Spleen (tissue), 11 donors: ENCODE measurements around the gene EFNA2. TPM values are rescaled to one million over a fixed set of nuclear protein-coding genes. Genes with fewer than 3 reads are reported as not detected.

Experiments
- DNase-seq: peaks from one replicate; pipeline ENCODE4 v3.0.0-alpha.2; 2020
- H3K27ac ChIP-seq, 8 donors: fragments of 200-600 bp; sonication (generic) in 7 of 8; 1 replicate in 4 of 8; 2 replicates in 4 of 8; pipeline versions ENCODE4 v1.5.0 to v1.8.0; 2016 to 2021; ENCODE audit warnings: inconsistent platforms in 4 of 8, mild to moderate bottlenecking in 4 of 8, moderate library complexity in 1 of 8
- H3K27me3 ChIP-seq, 7 donors: fragments of 200-600 bp; sonication (generic) in 6 of 7; replicated peaks in 1 of 7; 1 replicate in 4 of 7; 2 replicates in 3 of 7; pipeline versions ENCODE4 v1.5.0 to v1.8.0; 2016 to 2021; ENCODE audit warnings: inconsistent platforms in 3 of 7, mild to moderate bottlenecking in 1 of 7
- H3K36me3 ChIP-seq, 6 donors: fragments of 200-600 bp; sonication (generic) in 5 of 6; 1 replicate in 4 of 6; 2 replicates in 2 of 6; pipeline versions ENCODE4 v1.5.0 to v1.8.0; 2016 to 2021; ENCODE audit warnings: inconsistent platforms in 2 of 6
- H3K4me1 ChIP-seq, 6 donors: fragments of 200-600 bp; sonication (generic) in 5 of 6; 1 replicate in 3 of 6; 2 replicates in 3 of 6; pipeline versions ENCODE4 v1.5.0 to v1.8.0; 2016 to 2021; ENCODE audit warnings: inconsistent platforms in 3 of 6
- H3K4me3 ChIP-seq, 8 donors: fragments of 200-600 bp; sonication (generic) in 7 of 8; 1 replicate in 4 of 8; 2 replicates in 4 of 8; pipeline versions ENCODE4 v1.5.0 to v1.8.0; 2016 to 2021; ENCODE audit warnings: inconsistent platforms in 4 of 8, mild to moderate bottlenecking in 4 of 8, moderate library complexity in 2 of 8
- H3K9me3 ChIP-seq, 8 donors: fragments of 200-600 bp; sonication (generic) in 7 of 8; 1 replicate in 4 of 8; 2 replicates in 4 of 8; pipeline versions ENCODE4 v1.5.0 to v1.8.0; 2016 to 2021; ENCODE audit warnings: inconsistent platforms in 4 of 8
- CTCF ChIP-seq, 11 experiments: fragments of 200-600 bp in 7 of 11; fragments of 450-650 bp in 4 of 11; sonication (generic) in 4 of 11; IDR thresholded peaks in 8 of 11; conservative IDR thresholded peaks in 3 of 11; 1 replicate in 7 of 11; 2 replicates in 4 of 11; pipeline versions ENCODE4 v1.4.0 to v1.8.0; 2016 to 2021; ENCODE audit warnings: antibody characterized with exemption in 11 of 11, inconsistent platforms in 4 of 11, mild to moderate bottlenecking in 1 of 11
- POLR2A ChIP-seq, 3 donors: fragments of 450-650 bp; IDR thresholded peaks; one replicate each; pipeline ENCODE4 v1.5.1; 2017; ENCODE audit warnings: antibody characterized with exemption in 3 of 3, mild to moderate bottlenecking in 1 of 3
- POLR2AphosphoS5 ChIP-seq, 3 donors: sonication (generic); formaldehyde crosslinking; IDR thresholded peaks; one replicate each; pipeline ENCODE4 v1.5.1; 2017; ENCODE audit warnings: antibody characterized with exemption in 3 of 3
- WGBS, 5 donors: extraction: QIAGEN DNeasy Blood & Tissue Kit in 3 of 5; methylation state at CpG; one replicate each; pipeline versions ENCODE4 v1.1.5 to v1.1.7; 2013 to 2018; 5-methylcytosine and 5-hydroxymethylcytosine counted together
- intact Hi-C: fragments of 100-400 bp; cut with DNase I; formaldehyde crosslinking; loops from one replicate; pipeline ENCODE4 v1.15.0; 2023; ENCODE audit warnings: low total_unique reads
- polyA plus RNA-seq, 3 donors: library from polyadenylated mRNA; stranded (reverse); fragments of 200-250 nt; gene quantifications; one replicate each; pipeline ENCODE4 v1.2.1, GENCODE V29; 2013
- total RNA-seq, 7 donors: library from RNA; depleted of rRNA in 3 of 7; stranded (reverse); fragments of >200 nt in 3 of 7; fragmentation: NEBNext Ultra II Directional in 4 of 7; extraction: Animal tissue kit (Norgen Biotek cat#: 25700) in 4 of 7; gene quantifications; one replicate each; pipeline versions ENCODE4 v1.1.0 to v1.2.1, GENCODE V29; 2016 to 2021
- donor health status: healthy with polysubstance abuse.
- donor health status: DM: no; HTN: no; CAD: no; lungs with moderate emphysema.
- donor health status: DM: no; HTN: no; CAD: no.
- donor health status: Bipolar disorder and iron deficiency.
- donor health status: healthy.
- donor health status: DM: no; HTN: no; CAD: no.
- donor health status: DM: yes; HTN: yes; CAD: no.

The EFNA2 gene
- total and polyA plus RNA-seq, 10 donors = not detected

DNA sequence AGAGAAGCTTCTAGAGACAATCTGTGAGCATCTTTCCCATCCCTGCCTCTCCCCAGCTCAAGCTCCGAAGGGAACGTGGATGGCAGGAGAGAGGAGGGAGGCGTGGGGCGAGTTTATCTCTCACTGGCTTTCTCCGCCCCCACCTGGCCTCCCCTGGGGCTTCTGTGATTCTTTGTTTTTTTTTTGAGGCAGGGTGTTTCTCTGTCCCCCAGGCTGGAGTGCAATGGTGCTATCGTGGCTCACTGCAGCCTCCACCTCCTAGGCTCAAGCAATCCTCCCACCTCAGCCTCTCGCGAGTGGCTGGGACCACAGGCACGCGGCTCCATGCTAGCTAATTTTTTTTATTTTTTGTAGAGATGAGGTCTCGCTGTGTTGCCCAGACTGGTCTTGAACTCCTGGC lies 23.0 kb downstream of the EFNA2 start:
- Histone ChIP-seq H3K27ac (no peak overlapping the region), H3K36me3 (no peaks in the 10 kb centered on the region), H3K4me1 (no peaks in the 10 kb centered on the region), H3K9me3 (no peaks in the 10 kb centered on the region), H3K4me3 (no peak overlapping the region), H3K27me3 (peaks cover 0 to 44% (median 7%) of the 10 kb centered on the region in 7 donors)
- intact Hi-C loops = no loop called here
- 65 to 74% (median 69%) methylated on average over 11 of the region's 11 CpGs for WGBS, 5 donors
- DNase-seq = no peak
- no peak for TF ChIP-seq POLR2A (IDR thresholded peaks at IDR 0.05)
- TF ChIP-seq POLR2AphosphoS5 (IDR thresholded peaks at IDR 0.05) = no peak
- TF ChIP-seq CTCF (IDR thresholded peaks at IDR 0.05 in 8 of 11, conservative IDR thresholded peaks at IDR 0.05 in 3 of 11) = no peak

- Histone ChIP-seq H3K27ac (no peak overlapping the region), H3K27me3 (peaks cover 0 to 59% (median 21%) of the 10 kb centered on the region in 7 donors), H3K4me3 (no peak overlapping the region), H3K36me3 (no peaks in the 10 kb centered on the region), H3K4me1 (peaks cover 0 to 5% (median under 1%) of the 10 kb centered on the region in 6 donors), H3K9me3 (no peaks in the 10 kb centered on the region)
- 74 to 78% (median 75%) methylated on average over 27 to 28 of the region's 28 CpGs for WGBS, 5 donors
- no peak for DNase-seq
- intact Hi-C loops = no loop called here
- TF ChIP-seq CTCF (IDR thresholded peaks at IDR 0.05 in 8 of 11, conservative IDR thresholded peaks at IDR 0.05 in 3 of 11) (no peak), POLR2A (IDR thresholded peaks at IDR 0.05) (no peak), POLR2AphosphoS5 (IDR thresholded peaks at IDR 0.05) (no peak)
Measured at GRCh38 chr19:1309977-1310852, 24.5 kb downstream of the EFNA2 start.

- H3K36me3 ChIP-seq = no peaks in the 10 kb centered on the region
- H3K4me3 ChIP-seq = no peak overlapping the region
- no peaks in the 10 kb centered on the region for H3K9me3 ChIP-seq
- 87 to 93% (median 93%) methylated on average over 12 to 18 of the region's 18 CpGs for WGBS, 5 donors
- TF ChIP-seq POLR2A (IDR thresholded peaks at IDR 0.05) (no peak), POLR2AphosphoS5 (IDR thresholded peaks at IDR 0.05) (no peak), CTCF (IDR thresholded peaks at IDR 0.05 in 8 of 11, conservative IDR thresholded peaks at IDR 0.05 in 3 of 11) (no peak)
- H3K27ac ChIP-seq = no peak overlapping the region
- peaks cover 0 to 65% (median 27%) of the 10 kb centered on the region in 7 donors for H3K27me3 ChIP-seq
- H3K4me1 ChIP-seq = peaks cover 0 to 11% (median 6%) of the 10 kb centered on the region in 6 donors
- no peak for DNase-seq
- intact Hi-C loops = no loop called here
Measured at GRCh38 chr19:1310853-1311180, 25.1 kb downstream of the EFNA2 start.

- 58 to 73% (median 65%) methylated on average over 11 to 21 of the region's 21 CpGs for WGBS, 5 donors
Measured at GRCh38 chr19:1311543-1312091, 25.9 kb downstream of the EFNA2 start.

More at GRCh38 chr19:1311543-1312091, 25.9 kb downstream of the EFNA2 start:
- DNase-seq = no peak
- intact Hi-C loops = no loop called here
- Histone ChIP-seq H3K4me3 (no peak overlapping the region), H3K4me1 (peaks cover 0 to 17% (median 9%) of the 10 kb centered on the region in 6 donors), H3K27me3 (peaks cover 0 to 73% (median 35%) of the 10 kb centered on the region in 7 donors), H3K36me3 (no peaks in the 10 kb centered on the region), H3K9me3 (no peaks in the 10 kb centered on the region), H3K27ac (no peak overlapping the region)
- no peak for TF ChIP-seq POLR2A (IDR thresholded peaks at IDR 0.05)
- no peak for TF ChIP-seq POLR2AphosphoS5 (IDR thresholded peaks at IDR 0.05)
- TF ChIP-seq CTCF (IDR thresholded peaks at IDR 0.05 in 8 of 11, conservative IDR thresholded peaks at IDR 0.05 in 3 of 11) = no peak
